Heart right ventricle (tissue), 16 donors: ENCODE measurements around the gene PLB1. TPM values are rescaled to one million over a fixed set of nuclear protein-coding genes. Genes with fewer than 3 reads are reported as not detected.

ENCODE experiments used
- ATAC-seq, 8 donors: fragments of 200-7000 bp; cut with Tn5 transposase; one replicate each; pipeline ENCODE4 v1.9.1; 2020; ENCODE audit warnings: mild to moderate bottlenecking in 8 of 8, moderate library complexity in 8 of 8, moderate number of reproducible peaks in 1 of 8
- DNase-seq, 2 donors: peaks; one replicate each; pipeline ENCODE4 v3.0.0-alpha.2; 2020
- H3K27ac ChIP-seq, 10 donors: fragments of 200-600 bp; sonication (generic) in 2 of 10; one replicate each; pipeline versions ENCODE4 v1.5.0 to v1.8.0; 2020 to 2022; ENCODE audit warnings: mild to moderate bottlenecking in 3 of 10
- H3K27me3 ChIP-seq, 7 donors: fragments of 200-600 bp; one replicate each; pipeline ENCODE4 v1.8.0; 2021 to 2022; ENCODE audit warnings: mild to moderate bottlenecking in 2 of 7
- H3K36me3 ChIP-seq, 9 donors: fragments of 200-600 bp; sonication (generic) in 1 of 9; one replicate each; pipeline versions ENCODE4 v1.5.0 to v1.8.0; 2020 to 2022; ENCODE audit warnings: mild to moderate bottlenecking in 2 of 9
- H3K4me1 ChIP-seq, 9 donors: fragments of 200-600 bp; sonication (generic) in 1 of 9; one replicate each; pipeline versions ENCODE4 v1.5.0 to v1.8.0; 2020 to 2022; ENCODE audit warnings: mild to moderate bottlenecking in 4 of 9
- H3K4me3 ChIP-seq, 10 donors: fragments of 200-600 bp; sonication (generic) in 2 of 10; one replicate each; pipeline versions ENCODE4 v1.5.0 to v1.8.0; 2020 to 2022; ENCODE audit warnings: mild to moderate bottlenecking in 7 of 10, moderate library complexity in 2 of 10
- H3K9me3 ChIP-seq, 11 donors: fragments of 200-600 bp in 10 of 11; sonication (generic) in 2 of 11; one replicate each; pipeline versions ENCODE4 v1.5.0 to v1.8.0; 2013 to 2022; ENCODE audit warnings: mild to moderate bottlenecking in 2 of 11, control low read depth in 1 of 11, moderate library complexity in 1 of 11
- WGBS, 2 donors: extraction: QIAGEN DNeasy Blood & Tissue Kit; methylation state at CpG; one replicate each; pipeline ENCODE4 v1.1.7; 2013; ENCODE audit warnings: inconsistent platforms in 1 of 2; 5-methylcytosine and 5-hydroxymethylcytosine counted together
- intact Hi-C, 10 donors: fragments of 100-400 bp; cut with DNase I; formaldehyde crosslinking; loops; one replicate each; pipeline versions ENCODE4 v1.11.1 to v1.14.2; 2022
- polyA plus RNA-seq, 2 donors: library from polyadenylated mRNA; stranded (reverse); fragments of 200-250 nt; gene quantifications; one replicate each; pipeline ENCODE4 v1.2.3, GENCODE V29; 2013
- total RNA-seq, 10 donors: library from RNA; stranded (reverse); fragmentation: NEBNext Ultra II Directional in 3 of 10; extraction: Animal tissue kit (Norgen Biotek cat#: 25700) in 3 of 10; gene quantifications; one replicate each; pipeline versions ENCODE4 v1.2.1 to v1.2.4, GENCODE V29; 2021 to 2023
- TF ChIP-seq, protein P1 (sequence below), 9 donors: fragments of 200-600 bp; sonication (generic) in 2 of 9; IDR thresholded peaks; one replicate each; pipeline versions ENCODE4 v1.5.0 to v1.8.0; 2021 to 2022; ENCODE audit warnings: antibody characterized with exemption in 9 of 9, mild to moderate bottlenecking in 5 of 9, moderate library complexity in 1 of 9
- donor health status: Arrhythmogenic right ventricular cardiomyopathy.
- donor health status: ischemic (EF 13 %, LVEDD 7.1; RV severe dilation, severe dysfunction).
- donor health status: healthy with polysubstance abuse.
- donor health status: DM: no; HTN: yes; CAD: no.
- donor health status: DM: no; HTN: no; CAD: no.
- donor health status: ischemic (EF 25% LVEDD 6.9; RV normal size, moderate dysfunction).
- donor health status: ischemic (EF 25% LVEDD 5.7; RV mildly dilated, moderate dysfunction).
- donor health status: healthy.
- donor health status: DM: yes; HTN: yes; CAD: no.
- donor health status: Ischemic cardiomyopathy.
- donor health status: ischemic (EF 35%, LVEDD 5.7; RV mildly dilated, moderate dysfunction).
- donor health status: nonischemic (EF 11% LVEDD 7.7; RV severe dilation, severe dysfunction).
- donor health status: DM: yes; HTN: yes; CAD: no.
- donor health status: PGD.
- donor health status: ischemic (EF 29% LVEDD 5.4; RV normal size, mild dysfunction).
- donor health status: nonischemic (EF 23%, LVEDD 6.1; RV moderate dilation, normal function).

Gene PLB1
- total and polyA plus RNA-seq, 12 donors, result 0.34 to 6.1 (median 1.4) TPM

DNA sequence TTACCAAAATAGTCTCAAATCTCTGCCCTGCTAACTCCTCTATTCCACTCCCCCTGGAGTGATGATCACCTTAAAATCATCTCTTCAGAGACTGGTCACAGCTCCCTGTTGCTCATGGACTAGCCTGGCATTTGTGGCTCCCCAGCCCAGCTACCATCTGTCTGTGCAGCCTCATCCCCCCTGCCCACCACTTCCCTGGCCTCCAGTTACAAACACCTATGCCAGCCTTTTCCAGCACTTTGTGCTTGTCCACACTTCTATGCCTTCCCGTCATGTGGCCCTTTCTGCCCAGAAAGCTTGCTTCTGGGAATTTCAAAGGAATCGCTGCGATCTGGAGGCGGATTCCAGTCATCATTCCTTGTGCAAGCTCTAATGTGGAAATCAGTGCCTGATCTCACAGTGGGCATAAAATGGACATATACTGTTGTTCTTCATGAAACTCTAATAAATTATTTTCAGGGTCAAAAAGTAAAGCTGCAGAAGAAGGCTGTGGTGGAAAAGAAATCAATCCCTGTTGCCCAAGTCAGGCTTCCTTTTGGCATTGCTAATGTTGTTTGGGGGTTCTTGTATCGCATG is 19.4 kb downstream of the PLB1 start:
- intact Hi-C loops, result no loop called here
- peaks cover 0 to 32% (median 10%) of the 10 kb centered on the region in 7 donors for H3K27me3 ChIP-seq
- peaks cover 0 to 18% (median 0%) of the 10 kb centered on the region in 11 donors for H3K9me3 ChIP-seq
- ATAC-seq (no peak), DNase-seq (no peak)
- TF ChIP-seq, protein P1, sequence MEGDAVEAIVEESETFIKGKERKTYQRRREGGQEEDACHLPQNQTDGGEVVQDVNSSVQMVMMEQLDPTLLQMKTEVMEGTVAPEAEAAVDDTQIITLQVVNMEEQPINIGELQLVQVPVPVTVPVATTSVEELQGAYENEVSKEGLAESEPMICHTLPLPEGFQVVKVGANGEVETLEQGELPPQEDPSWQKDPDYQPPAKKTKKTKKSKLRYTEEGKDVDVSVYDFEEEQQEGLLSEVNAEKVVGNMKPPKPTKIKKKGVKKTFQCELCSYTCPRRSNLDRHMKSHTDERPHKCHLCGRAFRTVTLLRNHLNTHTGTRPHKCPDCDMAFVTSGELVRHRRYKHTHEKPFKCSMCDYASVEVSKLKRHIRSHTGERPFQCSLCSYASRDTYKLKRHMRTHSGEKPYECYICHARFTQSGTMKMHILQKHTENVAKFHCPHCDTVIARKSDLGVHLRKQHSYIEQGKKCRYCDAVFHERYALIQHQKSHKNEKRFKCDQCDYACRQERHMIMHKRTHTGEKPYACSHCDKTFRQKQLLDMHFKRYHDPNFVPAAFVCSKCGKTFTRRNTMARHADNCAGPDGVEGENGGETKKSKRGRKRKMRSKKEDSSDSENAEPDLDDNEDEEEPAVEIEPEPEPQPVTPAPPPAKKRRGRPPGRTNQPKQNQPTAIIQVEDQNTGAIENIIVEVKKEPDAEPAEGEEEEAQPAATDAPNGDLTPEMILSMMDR (IDR thresholded peaks at IDR 0.05), result no peak
- no peak overlapping the region for H3K27ac ChIP-seq
- WGBS, 2 donors, result 82 to 90% methylated on average over 5 of the region's 5 CpGs
- no peaks in the 10 kb centered on the region for H3K36me3 ChIP-seq
- no peak overlapping the region for H3K4me3 ChIP-seq
- H3K4me1 ChIP-seq, result peaks cover 0 to 2% (median 0%) of the 10 kb centered on the region in 9 donors

DNA sequence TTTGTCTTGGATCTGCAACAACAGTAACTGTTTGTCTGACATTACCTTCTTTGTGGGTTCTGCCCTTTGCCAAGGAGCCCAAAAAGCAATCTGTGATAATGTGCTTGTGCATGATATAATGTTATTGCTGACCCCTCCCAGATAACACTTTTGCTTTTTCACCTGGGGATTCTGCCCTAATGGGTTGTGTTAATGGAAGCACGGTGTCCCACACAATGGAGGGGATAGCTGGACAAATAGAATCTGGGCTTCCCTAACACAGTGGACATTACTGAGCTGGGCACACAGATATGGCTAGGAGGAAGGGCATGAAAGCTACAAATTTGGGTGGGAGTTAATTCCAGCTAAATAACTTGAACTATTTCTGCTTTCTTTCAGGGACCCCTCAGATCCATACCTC is 20.6 kb downstream of the PLB1 start:
- Histone ChIP-seq H3K4me1 (no peaks in the 10 kb centered on the region), H3K36me3 (no peaks in the 10 kb centered on the region), H3K27me3 (peaks cover 0 to 33% (median 12%) of the 10 kb centered on the region in 7 donors), H3K4me3 (no peak overlapping the region), H3K27ac (no peak overlapping the region), H3K9me3 (peaks cover 0 to 15% (median 0%) of the 10 kb centered on the region in 11 donors)
- ATAC-seq (no peak), DNase-seq (no peak)
- intact Hi-C loops, result no loop called here
- TF ChIP-seq, protein P1 (IDR thresholded peaks at IDR 0.05), result no peak
- WGBS, 2 donors, result 75 to 94% methylated on average over 1 of the region's 1 CpG

DNA sequence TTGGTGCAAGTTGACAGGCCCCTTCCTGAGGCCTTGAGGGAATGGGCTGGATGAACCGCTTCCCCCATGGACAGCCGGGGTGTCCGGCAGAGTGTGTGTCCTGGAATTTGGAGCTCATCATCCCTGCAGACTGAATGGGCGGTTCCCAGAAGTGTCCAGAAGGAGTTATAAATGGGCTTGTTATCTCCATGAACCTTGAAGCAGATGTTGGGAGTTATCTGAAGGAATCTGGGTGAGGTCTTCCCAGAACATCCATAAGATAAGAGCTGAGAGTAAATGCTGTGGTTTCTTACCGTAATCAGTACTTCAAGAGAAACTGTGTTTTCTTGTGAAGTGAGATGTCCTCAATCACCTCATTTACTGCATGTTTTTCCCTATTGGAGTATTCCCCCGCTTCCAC is 21.1 kb downstream of the PLB1 start:
- TF ChIP-seq, protein P1 (IDR thresholded peaks at IDR 0.05), result no peak
- intact Hi-C loops, result no loop called here
- ATAC-seq, result no peak
- Histone ChIP-seq H3K27ac (no peak overlapping the region), H3K9me3 (peaks cover 0 to 10% (median 0%) of the 10 kb centered on the region in 11 donors), H3K4me3 (no peak overlapping the region), H3K4me1 (no peaks in the 10 kb centered on the region), H3K36me3 (no peaks in the 10 kb centered on the region), H3K27me3 (peaks cover 0 to 33% (median 12%) of the 10 kb centered on the region in 7 donors)
- 66 to 70% methylated on average over 6 of the region's 6 CpGs for WGBS, 2 donors
- no peak for DNase-seq

DNA sequence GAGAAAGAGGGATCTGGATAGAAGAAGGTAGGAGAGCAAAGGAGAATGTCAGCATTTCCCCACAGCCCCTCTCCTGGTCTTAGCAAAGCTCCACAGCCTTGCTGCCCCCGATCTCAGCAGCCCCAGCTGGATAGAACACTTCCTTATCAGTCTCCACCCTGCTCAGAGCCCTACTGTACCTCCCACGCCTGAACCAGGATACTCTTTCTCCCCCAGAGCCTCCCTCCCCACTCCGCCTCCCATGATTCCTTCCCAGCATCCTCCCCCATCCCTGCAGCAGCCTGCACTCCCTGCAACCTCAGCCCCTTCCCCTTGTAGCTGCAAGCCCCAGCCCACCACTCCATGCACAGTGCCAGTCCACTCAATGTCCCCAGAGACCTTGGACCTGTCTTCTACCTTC is 25.8 kb downstream of the PLB1 start:
- H3K27ac ChIP-seq, result no peak overlapping the region
- ATAC-seq, result peak in 1 of 8 donors; percentile 27
- peaks cover 0 to 40% (median 16%) of the 10 kb centered on the region in 7 donors for H3K27me3 ChIP-seq
- no peaks in the 10 kb centered on the region for H3K9me3 ChIP-seq
- no peaks in the 10 kb centered on the region for H3K36me3 ChIP-seq
- H3K4me3 ChIP-seq, result no peak overlapping the region
- WGBS, 2 donors, result 30 to 46% methylated on average over 3 of the region's 3 CpGs
- intact Hi-C loops, result no loop called here
- DNase-seq, result no peak
- TF ChIP-seq, protein P1 (IDR thresholded peaks at IDR 0.05), result no peak
- H3K4me1 ChIP-seq, result no peaks in the 10 kb centered on the region
